Stimulated activated CD4-positive, alpha-beta T cell treated with anti-CD3 and anti-CD28 coated beads, Interleukin-2, amount 100 ng/mL, for 4 hours (primary cell): Measurements from ENCODE around the gene CDC20B.
"Not testable (repeated sequence)": the region's sequence is repeated elsewhere in the genome, so short reads cannot be mapped to it uniquely, and the experiment has no call there.

Experiments
- DNase-seq: peaks from one replicate; pipeline ENCODE4 v3.0.0-alpha.2; 2020; ENCODE audit warnings: low read depth

The CDC20B gene

DNA sequence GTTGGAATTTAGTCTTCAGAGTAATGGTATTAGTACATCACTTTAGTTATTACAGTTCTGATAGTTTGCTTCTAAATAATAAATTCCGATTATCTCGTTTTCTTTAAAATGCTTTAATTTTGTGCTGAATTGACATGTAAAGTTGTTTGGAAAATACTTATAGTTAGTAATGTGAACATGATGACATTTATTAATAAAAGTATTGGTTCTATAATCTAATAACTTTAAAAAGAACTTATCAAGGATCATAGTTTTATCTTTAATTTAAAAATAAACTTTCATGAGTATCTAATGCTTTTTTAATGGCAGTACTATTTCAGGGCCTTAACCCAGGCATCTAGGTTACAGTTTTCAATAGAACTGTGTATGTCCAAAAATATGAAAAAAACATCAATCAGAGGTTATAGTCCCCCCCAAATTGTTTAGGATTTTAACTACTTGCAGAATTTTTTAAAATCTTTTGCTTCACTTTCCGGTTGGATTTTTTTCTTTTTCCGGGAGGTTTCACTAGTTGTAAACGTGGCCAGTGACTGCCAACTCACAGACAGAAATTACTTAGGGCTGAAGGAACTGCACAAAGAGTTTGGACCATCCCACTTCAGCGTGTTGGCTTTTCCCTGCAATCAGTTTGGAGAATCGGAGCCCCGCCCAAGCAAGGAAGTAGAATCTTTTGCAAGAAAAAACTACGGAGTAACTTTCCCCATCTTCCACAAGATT lies 12.3 kb downstream of the CDC20B start:
- DNase-seq, result no peak

DNA sequence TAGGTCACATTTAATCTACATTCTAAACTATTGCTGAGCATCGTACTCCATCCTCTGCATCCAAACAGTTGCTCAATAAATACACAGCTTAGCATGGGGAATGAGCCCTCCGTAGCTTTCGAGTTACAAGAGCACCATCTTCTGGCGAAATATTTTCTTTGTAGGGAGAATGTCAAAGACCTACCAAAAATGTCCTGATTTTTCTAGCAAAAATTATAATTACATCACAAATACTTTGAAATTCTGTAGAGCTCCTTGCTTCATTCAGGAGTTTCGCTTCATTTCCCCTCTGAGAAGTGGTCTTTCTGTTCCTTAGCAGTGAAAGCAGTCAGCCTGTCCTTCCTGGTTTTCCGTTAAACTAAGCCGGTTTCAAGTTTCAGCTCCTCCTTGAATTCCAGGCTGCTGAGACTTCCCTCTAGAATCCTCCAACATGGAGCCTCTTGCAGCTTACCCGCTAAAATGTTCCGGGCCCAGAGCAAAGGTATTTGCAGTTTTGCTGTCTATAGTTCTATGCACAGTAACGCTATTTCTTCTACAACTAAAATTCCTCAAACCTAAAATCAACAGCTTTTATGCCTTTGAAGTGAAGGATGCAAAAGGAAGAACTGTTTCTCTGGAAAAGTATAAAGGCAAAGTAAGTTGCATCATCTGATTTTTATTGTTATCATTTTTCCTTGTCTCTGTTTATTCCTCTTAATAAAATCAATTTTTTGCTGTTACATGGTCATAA lies 13.0 kb downstream of the CDC20B start, which contains the start of gene GPX8:
Gene GPX8, plus strand, starts transcription at position 409 of the 730 bp plus-strand sequence. Its CDS starts 22 bp downstream, at position 431.
- DNase-seq, result no peak

DNA sequence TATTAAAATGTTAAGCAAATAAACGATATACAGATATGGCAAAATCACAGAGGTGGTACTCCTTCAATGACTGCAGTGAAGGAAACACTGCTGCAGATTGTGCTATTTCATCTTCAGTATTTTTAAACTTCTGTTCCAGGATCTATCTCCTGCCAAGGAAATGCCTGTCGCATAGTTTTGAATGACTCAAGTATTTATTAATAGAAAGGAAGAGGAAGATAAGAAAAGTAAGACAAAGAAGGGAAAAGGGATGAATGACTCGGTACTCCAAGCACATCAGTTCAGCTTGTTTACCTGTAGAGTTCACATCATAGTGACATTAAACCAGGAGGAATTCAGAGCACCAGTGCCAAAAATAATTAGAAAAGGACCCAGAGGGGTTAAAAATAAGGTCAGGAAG lies 18.1 kb downstream of the CDC20B start:
- no peak for DNase-seq

DNA sequence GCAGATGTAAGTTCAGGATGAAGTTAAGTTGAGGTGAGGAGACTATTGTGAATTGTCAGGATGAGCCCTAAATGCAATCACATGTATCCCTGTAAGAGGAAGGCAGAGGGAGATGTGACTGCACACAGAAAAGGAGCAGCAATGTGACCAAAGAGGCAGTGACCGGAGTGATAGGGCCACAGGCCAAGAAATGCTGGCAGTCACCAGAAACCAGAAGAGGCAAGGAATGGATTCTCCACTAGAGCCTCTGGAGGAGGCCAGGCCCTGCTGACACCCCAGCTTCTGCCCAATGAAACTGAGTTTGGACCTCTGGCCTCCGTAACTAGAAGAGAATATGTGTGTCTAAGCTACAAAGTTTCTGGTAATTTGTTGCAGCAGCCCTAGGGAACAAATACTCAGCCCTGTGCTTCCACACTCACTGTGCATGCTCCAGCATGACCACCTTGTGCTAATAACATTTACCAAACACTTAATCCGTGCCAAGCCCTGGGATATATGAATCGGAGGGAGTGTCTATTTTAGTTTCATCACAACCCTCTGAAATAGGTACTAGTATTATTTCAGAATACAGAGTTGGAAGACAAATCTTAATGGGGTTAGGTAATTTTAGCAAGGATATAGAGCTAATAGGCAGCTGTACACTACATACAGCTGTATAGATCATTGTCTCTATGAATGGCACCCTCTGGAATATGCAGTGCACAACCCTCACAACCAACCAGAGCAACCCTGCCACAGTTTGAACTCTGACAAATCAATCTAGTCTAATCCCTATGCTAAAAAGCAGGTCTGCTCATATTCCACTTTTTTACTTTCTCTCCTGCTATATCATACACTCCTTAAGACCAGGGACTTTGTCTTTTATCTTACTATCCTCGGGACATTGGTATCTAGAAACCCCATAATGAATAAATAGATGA lies 20.8 kb downstream of the CDC20B start:
- no peak for DNase-seq

DNA sequence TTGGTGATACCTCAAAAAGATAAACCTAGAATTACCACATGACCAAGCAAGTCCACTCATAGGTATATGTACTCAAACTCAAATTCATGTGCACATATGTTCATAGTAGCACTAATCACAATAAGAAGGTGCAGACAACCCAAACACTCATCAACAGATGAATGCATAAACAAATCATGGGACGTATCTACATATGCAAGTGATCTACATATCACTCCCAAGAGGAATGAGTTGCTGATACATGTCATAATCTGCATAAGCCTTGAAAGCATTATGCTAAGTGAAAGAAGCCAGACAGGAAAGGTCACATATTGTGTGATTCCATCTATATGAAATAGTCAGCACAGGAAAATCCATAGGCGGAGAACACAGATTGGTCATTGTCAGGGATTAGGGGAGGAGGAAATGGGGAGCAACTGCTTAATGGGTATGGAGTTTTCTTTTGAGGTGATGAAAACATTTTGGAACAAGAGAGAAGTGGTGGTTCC lies 23.6 kb downstream of the CDC20B start:
- no peak for DNase-seq

DNA sequence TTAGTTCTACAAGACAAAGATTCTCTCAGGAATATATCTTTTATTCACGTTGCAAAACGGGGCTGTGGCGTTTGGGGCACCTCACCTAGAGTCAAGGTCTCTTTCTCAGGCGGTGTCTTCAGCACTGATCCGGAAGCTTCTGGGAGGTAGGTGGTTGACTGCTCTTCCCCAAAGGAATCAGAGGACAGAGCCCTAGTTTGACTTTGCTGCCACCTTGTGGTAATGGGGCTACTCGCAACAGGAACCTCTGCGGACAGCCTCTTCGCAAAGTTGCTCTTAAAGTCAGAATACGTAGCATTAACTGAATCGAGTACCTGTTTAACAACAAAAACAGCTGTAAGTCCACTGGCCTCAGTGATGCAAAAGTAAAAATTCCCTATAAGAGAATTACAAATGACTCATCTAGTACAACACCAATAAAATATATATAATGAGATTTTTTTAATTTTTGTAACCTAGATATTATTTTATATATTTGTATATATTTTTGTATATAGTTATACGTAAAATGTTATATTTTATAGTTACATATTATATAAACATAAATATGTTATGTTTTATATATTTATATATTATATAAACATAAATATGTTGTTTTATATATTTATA lies 26.3 kb downstream of the CDC20B start:
- DNase-seq, result peak; percentile 76

DNA sequence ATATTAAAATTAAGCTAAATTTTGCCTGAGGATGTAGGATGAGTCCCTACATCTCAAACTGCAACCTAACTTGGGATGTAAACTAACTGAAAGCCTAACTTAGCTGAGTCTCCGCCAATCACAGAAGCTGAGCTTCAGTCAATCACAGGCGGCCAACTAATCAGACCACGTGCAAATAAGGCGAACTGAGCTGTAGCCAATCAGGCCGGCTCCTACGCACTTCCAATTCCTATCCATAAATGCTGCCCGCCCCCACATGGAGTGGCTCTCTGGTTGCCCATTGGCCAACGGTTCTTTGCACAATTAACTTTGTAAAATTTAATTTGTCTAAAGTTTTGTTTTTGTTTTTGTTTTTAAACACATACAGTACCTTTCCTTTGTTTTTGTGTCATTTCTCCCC lies 26.9 kb downstream of the CDC20B start:
- no peak for DNase-seq

DNA sequence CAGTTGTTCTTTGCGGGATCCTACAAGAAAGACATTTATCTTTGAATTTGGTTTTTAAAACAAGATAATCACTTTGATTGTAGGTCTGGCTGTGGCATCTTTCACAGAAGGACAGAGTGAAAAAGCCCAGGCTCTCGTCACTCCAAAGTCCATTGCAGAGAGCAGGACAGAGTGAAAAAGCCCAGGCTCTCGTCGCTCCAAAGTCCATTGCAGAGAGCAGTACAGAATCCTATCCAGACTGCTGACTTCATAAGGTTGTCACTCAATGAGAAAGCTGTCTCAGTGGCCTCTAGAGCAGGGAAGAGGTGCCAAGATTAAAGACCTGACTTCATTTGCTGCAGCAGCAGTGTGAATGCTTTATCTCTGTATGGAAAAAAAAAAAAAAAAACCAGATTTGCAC lies 29.4 kb downstream of the CDC20B start:
- DNase-seq, result no peak

DNA sequence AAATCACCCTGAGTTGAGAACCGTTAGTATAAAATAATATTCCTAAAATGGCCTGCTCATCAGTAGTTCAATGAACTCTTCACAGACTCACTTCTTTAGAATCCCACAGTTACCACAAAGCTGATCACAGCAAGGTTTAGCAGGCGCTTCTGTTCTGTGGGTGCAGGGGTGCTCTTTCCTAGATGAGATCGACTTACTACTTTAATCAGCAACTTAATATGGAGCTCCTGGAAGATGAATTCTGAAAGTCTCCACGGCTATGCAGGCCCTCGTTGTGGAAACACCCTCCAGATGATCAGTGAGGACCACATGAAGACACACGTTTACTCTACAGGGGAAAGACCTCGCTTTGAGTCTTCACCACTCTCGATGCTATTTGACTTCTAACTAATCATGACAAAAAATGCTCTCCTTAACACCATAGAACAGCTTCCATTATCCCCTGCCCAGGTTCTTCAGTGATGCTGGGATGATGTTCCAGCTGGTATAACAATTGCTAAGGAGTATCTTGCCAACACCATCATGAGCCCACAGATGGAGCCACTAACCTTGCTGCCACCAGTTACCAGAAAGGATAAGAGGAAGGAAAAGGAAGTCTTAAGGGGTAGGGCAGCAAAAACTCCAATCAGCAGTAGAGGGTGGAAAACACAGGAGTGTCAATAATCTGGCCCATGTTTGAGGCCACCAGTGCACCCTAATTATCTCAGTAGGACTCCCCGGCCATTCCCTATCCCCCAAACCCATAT lies 30.9 kb downstream of the CDC20B start:
- DNase-seq, result no peak

DNA sequence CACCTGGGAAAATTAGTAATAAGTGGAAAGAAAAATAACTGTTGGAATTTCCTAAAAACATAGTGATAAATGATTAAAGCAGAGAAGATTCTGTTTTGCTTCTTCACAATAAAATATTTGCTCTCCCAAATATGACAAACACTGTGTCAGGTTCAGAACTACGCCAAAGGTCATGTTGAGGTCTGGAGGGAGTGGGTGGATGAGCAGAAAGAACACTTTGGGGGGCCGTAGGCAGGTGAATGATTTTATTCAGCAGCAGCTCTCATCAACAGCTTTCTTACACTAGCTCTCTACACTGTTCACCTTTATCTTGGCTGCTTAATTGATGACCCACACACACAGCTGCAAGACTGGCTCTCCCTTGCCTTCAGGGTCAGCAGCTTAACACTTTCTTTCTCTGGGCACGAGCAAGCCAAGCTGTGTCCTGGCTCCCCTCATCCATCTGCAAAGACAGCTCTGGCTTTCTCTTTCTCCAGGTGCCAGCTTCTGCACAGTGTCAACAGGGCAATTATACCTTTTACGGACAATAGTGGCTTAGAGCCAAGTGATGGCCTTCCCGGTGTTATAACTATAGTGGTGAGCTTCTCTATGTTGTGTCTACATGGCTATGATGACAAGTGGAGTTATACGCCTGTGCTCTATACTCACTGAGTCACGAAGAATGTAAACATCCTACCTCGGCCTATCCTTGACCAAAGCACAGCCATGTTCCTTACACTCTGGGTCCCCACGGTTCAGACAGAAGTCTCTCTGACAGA lies 31.9 kb downstream of the CDC20B start:
- no peak for DNase-seq

DNA sequence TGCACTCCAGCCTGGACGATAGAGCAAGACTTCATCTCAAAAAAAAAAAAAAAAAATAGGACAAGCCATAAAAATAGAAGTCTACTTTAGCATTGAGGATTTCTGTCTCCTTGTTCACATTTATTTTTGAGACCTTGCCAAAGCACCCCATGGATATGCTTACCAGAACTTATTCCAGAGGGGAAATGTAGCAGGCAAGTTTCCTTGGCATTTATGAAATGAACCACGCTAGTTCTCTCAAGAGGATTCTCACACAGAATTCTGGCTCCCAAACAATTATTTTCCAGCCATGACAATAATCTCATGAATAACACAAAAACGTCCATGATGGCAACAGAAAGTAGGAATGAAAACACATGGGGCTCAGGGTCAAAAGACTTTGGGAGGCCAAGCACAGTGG lies 36.5 kb downstream of the CDC20B start:
- DNase-seq, result no peak

DNA sequence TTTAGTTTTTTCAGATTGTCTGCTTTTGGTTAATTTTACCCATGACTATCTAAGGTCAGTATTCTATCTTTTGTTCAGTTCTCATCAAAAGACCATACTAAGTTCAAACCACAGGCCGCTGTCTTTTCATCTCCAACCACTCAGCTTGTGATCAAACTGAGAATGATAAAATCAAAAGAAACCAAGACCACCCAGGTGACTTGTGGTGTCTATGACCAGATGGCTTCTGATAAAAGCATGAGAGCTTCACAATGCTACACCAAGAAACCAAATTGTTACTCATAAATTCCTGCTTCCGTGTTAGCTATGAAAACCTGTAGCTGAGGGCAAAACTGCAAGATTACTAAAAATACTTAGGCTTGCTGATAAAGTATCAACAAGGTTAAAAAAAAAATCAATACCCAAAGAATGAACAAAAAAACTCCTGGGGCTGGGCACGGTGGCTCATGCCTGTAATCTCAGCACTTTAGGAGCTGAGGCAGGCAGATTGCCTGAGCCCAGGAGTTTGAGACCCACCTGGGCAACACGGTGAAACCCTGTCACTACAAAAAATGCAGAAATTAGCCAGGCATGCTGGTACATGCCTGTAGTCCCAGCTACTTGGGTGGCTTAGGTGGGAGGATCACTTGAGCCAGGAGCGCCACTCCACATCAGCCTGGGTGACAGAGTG lies 38.8 kb downstream of the CDC20B start:
- DNase-seq, result no peak

DNA sequence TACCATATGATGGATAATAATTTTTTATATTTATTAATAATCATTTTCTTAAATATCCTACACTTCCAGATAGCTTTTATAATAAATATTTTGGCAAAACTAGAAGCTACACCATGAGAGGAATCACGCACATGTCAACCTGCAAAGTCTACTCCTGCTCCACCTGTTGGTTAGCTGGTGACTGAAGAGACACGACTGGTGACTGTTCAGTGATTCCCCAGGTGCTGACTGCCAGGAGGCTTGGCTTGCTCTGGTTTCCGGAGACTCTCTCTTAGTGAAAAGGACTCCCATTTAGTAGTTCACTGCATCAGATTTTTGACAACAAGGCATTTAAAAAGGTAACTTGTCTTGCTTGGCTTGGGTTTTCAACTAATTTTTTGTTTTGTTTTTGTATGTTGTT lies 49.6 kb downstream of the CDC20B start:
- DNase-seq, result no peak

DNA sequence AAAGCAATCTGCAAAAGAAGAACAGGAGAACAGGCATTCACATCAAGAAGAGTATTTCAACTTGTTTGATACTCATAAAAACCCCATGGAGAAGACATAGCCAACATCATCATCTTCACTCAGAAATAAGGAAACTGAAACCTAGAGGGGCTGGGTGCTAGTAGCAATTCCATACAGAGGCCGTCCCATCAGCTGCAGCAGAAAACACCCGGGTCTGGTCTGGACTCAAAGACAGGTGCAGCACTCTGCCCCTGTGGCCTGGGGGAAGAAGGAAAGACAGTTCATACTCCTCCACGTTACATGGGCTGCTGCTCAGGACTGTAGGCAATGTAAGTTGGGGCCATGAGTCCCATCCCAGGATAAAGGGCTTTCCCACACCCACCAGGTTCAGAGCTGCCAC lies 58.9 kb downstream of the CDC20B start:
- DNase-seq, result no peak

DNA sequence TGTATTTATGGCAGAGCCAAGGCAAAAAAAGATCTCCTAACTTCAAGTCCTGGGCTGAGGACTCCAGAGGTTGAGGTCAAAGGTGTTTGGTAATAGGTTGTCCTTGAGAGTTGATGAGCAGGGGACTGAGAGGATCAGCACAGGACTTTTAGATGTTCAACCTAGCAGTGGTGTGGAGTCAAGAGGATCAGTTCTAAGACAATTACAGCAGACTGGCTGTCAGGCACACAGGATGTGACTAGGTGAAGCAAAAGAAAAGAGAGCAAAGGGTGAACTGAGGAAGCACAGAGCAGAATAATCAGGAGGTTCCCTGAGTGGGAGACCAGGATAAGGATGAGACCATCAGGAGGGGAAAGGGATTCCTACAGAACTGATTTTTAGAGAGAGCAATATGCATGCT lies 59.6 kb downstream of the CDC20B start:
- DNase-seq, result no peak

DNA sequence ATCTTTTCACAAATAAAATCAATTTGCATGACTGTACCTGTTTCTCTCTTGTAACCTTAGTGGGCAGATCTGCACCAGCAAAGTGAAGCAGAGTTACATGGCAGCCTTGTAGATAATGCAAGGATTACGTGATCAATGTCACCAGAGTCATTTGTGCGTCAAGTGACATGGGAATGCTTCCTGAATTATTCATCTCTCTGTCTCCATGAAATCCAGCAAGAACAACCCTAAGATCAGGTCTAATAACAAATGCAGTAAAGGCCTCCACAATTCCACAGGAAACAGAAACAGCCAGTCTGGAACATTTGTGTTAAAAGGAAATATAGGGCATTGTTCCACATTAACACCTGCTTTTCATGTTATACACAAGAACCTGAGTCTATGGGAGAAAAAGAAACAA lies 62.8 kb downstream of the CDC20B start:
- DNase-seq, result no peak

DNA sequence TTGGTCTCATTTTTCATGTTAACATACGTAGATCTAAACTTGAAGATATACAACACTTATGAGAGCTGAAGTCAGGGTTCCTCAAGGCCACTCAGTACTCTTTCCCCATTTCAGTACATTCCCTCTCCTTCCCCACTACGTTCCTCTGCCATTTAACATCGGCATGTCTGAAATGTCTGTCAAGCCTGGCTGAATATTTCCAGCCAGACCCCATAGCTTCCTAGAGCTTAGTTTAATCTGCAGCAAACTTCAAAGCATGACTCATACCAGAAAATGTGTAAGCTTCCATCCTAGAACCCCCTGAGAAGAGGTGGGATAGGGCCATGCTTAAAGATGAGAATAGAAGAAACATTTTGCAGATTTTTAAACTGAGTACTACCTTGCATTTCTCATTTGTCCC lies 64.3 kb downstream of the CDC20B start:
- no peak for DNase-seq

DNA sequence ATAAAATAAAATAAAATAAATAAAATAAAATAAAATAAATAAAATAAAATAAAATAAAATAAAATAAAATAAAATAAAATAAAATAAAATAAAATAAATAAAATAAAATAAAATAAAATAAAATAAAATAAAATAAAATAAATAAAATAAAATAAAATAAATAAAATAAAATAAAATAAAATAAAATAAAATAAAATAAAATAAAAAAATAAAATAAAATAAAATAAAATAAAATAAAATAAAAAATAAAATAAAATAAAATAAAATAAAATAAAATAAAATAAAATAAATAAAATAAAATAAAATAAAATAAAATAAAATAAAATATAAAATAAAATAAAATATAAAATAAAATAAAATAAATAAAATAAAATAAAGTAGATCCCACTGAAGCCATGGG lies 67.0 kb downstream of the CDC20B start:
- DNase-seq, result not testable (repeated sequence)

DNA sequence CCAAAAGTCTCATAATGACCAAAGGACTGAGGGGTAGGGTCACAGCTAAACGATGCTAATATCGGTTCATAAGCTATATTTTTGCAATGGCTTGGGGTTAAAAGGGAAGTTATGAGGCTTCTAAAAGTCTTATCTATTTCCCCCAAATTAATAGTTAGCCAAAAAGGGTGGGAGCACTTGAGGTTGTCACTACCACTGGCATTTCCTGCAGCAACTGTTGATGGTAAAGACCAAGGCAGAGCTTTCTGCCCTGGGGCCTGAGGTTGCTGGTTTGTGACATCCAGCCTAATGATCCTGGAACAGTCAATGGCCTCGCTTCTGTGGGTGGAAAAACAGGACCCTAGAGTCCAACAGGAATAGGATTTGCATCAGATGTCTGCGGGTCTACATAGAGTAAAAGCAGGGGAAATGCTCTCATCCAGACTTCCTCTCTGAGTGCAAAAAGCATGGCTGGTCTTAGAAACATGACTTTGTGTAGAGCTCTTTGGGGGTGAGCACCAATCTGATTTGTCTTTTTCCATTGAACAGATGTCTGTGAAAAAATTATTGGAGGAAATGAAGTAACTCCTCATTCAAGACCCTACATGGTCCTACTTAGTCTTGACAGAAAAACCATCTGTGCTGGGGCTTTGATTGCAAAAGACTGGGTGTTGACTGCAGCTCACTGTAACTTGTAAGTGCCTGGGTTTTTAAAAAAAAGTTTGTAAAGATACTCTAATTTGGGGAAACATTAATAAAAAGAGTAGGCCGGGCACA lies 67.9 kb downstream of the CDC20B start:
- DNase-seq, result no peak
